Measurements from ENCODE around the gene SPHK2.
A peak's percentile ranks its signal among the peaks of the same experiment; 100 is the strongest.
"Not testable (repeated sequence)": the region's sequence is repeated elsewhere in the genome, so short reads cannot be mapped to it uniquely, and the experiment has no call there.

The SPHK2 gene

GRCh38 chr19:48618916-48619691, at the start of gene SPHK2, which contains the start of gene RPL18:
Gene SPHK2, plus strand, starts transcription at chr19:48619506. Its CDS starts 1,009 bp downstream, at chr19:48620515.
Gene RPL18, minus strand, starts transcription at chr19:48619178. Its CDS starts 35 bp downstream, at chr19:48619143.
- DNase-seq (ENCODE audit: extremely low read depth in 1 of 2, low read depth in 1 of 2), result peak; percentile 82 to 89

- no peak for DNase-seq (ENCODE audit: extremely low read depth in 1 of 2, low read depth in 1 of 2)
Observed at GRCh38 chr19:48569814-48570213, 49.5 kb upstream of the SPHK2 start.

- DNase-seq (ENCODE audit: extremely low read depth in 1 of 2, low read depth in 1 of 2), result no peak
Observed at GRCh38 chr19:48571378-48572162, 47.7 kb upstream of the SPHK2 start.

GRCh38 chr19:48573163-48573505, 46.2 kb upstream of the SPHK2 start:
- no peak for DNase-seq (ENCODE audit: extremely low read depth in 1 of 2, low read depth in 1 of 2)

- no peak for DNase-seq (ENCODE audit: extremely low read depth in 1 of 2, low read depth in 1 of 2)
Observed at GRCh38 chr19:48575931-48576622, 43.2 kb upstream of the SPHK2 start.

GRCh38 chr19:48577908-48578307, 41.4 kb upstream of the SPHK2 start:
- DNase-seq (ENCODE audit: extremely low read depth in 1 of 2, low read depth in 1 of 2), result not testable (repeated sequence)

GRCh38 chr19:48578891-48579290, 40.4 kb upstream of the SPHK2 start:
- DNase-seq (ENCODE audit: extremely low read depth in 1 of 2, low read depth in 1 of 2), result no peak

GRCh38 chr19:48582168-48582567, 37.1 kb upstream of the SPHK2 start:
- DNase-seq (ENCODE audit: extremely low read depth in 1 of 2, low read depth in 1 of 2), result no peak

GRCh38 chr19:48587387-48587786, 31.9 kb upstream of the SPHK2 start:
- DNase-seq (ENCODE audit: extremely low read depth in 1 of 2, low read depth in 1 of 2), result no peak

GRCh38 chr19:48588670-48589401, 30.5 kb upstream of the SPHK2 start:
- peak; percentile 60 to 84 for DNase-seq (ENCODE audit: extremely low read depth in 1 of 2, low read depth in 1 of 2)

- DNase-seq (ENCODE audit: extremely low read depth in 1 of 2, low read depth in 1 of 2), result no peak
Observed at GRCh38 chr19:48591021-48591420, 28.3 kb upstream of the SPHK2 start.

GRCh38 chr19:48595171-48595570, 24.1 kb upstream of the SPHK2 start:
- no peak for DNase-seq (ENCODE audit: extremely low read depth in 1 of 2, low read depth in 1 of 2)

- DNase-seq (ENCODE audit: extremely low read depth in 1 of 2, low read depth in 1 of 2), result no peak
Observed at GRCh38 chr19:48595833-48596232, 23.5 kb upstream of the SPHK2 start.

GRCh38 chr19:48596237-48596636, 23.1 kb upstream of the SPHK2 start:
- DNase-seq (ENCODE audit: extremely low read depth in 1 of 2, low read depth in 1 of 2), result no peak

- no peak for DNase-seq (ENCODE audit: extremely low read depth in 1 of 2, low read depth in 1 of 2)
Observed at GRCh38 chr19:48596679-48597465, 22.4 kb upstream of the SPHK2 start.

GRCh38 chr19:48598996-48599700, 20.2 kb upstream of the SPHK2 start:
- no peak for DNase-seq (ENCODE audit: extremely low read depth in 1 of 2, low read depth in 1 of 2)

GRCh38 chr19:48600679-48601417, 18.5 kb upstream of the SPHK2 start:
- DNase-seq (ENCODE audit: extremely low read depth in 1 of 2, low read depth in 1 of 2), result no peak

- DNase-seq (ENCODE audit: extremely low read depth in 1 of 2, low read depth in 1 of 2), result no peak
Observed at GRCh38 chr19:48603001-48603400, 16.3 kb upstream of the SPHK2 start.

- DNase-seq (ENCODE audit: extremely low read depth in 1 of 2, low read depth in 1 of 2), result no peak
Observed at GRCh38 chr19:48603449-48603848, 15.9 kb upstream of the SPHK2 start.
